Right lobe of liver (tissue), 4 donors: ENCODE results near the gene BTBD2.

Source experiments
- CTCF ChIP-seq, 4 donors: fragments of 200-600 bp in 3 of 4; fragments of 450-650 bp in 1 of 4; IDR thresholded peaks; one replicate each; pipeline versions ENCODE4 v1.5.1 to v1.8.0; 2016 to 2022; ENCODE audit warnings: antibody characterized with exemption in 4 of 4, mild to moderate bottlenecking in 2 of 4
- POLR2A ChIP-seq: fragments of 450-650 bp; IDR thresholded peaks from one replicate; pipeline ENCODE4 v1.6.1; 2017; ENCODE audit warnings: antibody characterized with exemption, mild to moderate bottlenecking
- donor health status: DM: no; HTN: no; CAD: no.
- donor health status: DM: no; HTN: no; CAD: no.
- donor health status: DM: no; HTN: yes; CAD: no.

DNA sequence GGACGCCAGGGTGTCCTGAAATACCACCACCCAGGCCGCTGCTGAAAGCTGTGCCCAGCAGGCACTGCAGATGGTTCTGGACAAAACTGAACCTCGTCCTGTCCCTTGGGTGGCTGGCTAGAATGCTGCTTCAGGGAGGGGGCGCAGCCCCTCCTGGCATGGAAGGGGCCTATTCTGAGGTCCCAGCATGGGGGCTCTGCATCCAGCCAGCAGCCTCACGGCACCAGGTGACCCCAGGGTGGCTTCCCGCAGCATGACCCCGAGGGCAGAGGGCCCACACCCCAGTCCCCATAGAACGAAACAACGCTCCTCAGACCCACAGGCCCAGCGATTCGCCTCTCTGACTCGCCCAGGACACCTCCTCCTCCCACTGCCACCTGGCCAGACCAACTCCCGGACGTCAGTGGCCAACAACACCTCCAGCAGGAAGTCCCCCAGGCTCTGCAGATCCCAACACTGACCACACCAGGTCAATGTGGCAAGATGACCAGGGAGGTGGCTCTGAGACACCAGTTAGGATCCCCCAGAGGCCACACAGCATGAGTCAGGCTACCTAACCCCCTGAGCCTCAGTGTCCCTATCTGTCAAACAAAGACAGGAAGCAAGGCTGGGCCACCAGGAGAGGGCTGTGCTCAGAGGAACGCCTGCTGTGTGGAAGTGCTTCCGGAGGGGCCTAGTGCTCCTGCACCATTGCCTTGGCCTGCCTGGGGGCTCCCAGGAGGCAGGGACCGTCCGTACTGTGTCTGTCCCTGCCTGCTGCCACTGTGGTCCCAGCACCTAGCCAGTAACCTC is 29.4 kb upstream of the BTBD2 start:
- TF ChIP-seq CTCF (IDR thresholded peaks at IDR 0.05), result no peak
- no peak for TF ChIP-seq POLR2A
